Mesenchymal stem cell (in vitro differentiated cells and primary cell): Measurements from ENCODE around the gene GGACT.
A peak's percentile ranks its signal among the peaks of the same experiment; 100 is the strongest.

Experiments
- DNase-seq: peaks from one replicate; pipeline ENCODE4 v3.0.0-alpha.2; 2013
- H2AFZ ChIP-seq: one replicate; pipeline ENCODE4 v1.6.1; 2013; ENCODE audit warnings: low read depth, mild to moderate bottlenecking, control low read depth, inconsistent platforms, low read length, moderate library complexity
- H2AK5ac ChIP-seq: 2 replicates; pipeline ENCODE4 v1.6.1; 2013; ENCODE audit warnings: low read length, moderate library complexity, mild to moderate bottlenecking, inconsistent platforms; ENCODE audit not compliant: severe bottlenecking
- H2BK120ac ChIP-seq: one replicate; pipeline ENCODE4 v1.6.1; 2013; ENCODE audit warnings: low read depth, mild to moderate bottlenecking, inconsistent platforms, low read length, moderate library complexity
- H2BK12ac ChIP-seq, 2 experiments: one replicate each; pipeline ENCODE4 v1.6.1; 2013; ENCODE audit warnings: inconsistent platforms in 2 of 2, low read length in 2 of 2, mild to moderate bottlenecking in 2 of 2, moderate library complexity in 2 of 2, control low read depth in 1 of 2
- H2BK15ac ChIP-seq: one replicate; pipeline ENCODE4 v1.6.1; 2013; ENCODE audit warnings: mild to moderate bottlenecking, low read depth, inconsistent platforms; ENCODE audit not compliant: poor library complexity, severe bottlenecking
- H2BK5ac ChIP-seq: 2 replicates; pipeline ENCODE4 v1.6.1; 2013; ENCODE audit warnings: low read depth, mild to moderate bottlenecking, low read length, control low read depth, inconsistent platforms; ENCODE audit not compliant: poor library complexity, severe bottlenecking
- H3K14ac ChIP-seq, 2 experiments: one replicate each; pipeline ENCODE4 v1.6.1; 2013; ENCODE audit warnings: inconsistent platforms in 2 of 2, low read length in 2 of 2, control low read depth in 1 of 2, mild to moderate bottlenecking in 1 of 2, moderate library complexity in 1 of 2
- H3K18ac ChIP-seq, 2 experiments: one replicate each; pipeline ENCODE4 v1.6.1; 2013; ENCODE audit warnings: inconsistent platforms in 2 of 2, low read length in 2 of 2, control low read depth in 1 of 2, low read depth in 1 of 2, mild to moderate bottlenecking in 1 of 2
- H3K23ac ChIP-seq, 2 experiments: one replicate each; pipeline ENCODE4 v1.6.1; 2013; ENCODE audit warnings: inconsistent platforms in 2 of 2, low read length in 2 of 2, mild to moderate bottlenecking in 2 of 2, moderate library complexity in 2 of 2, control low read depth in 1 of 2
- H3K27ac ChIP-seq: 2 replicates; pipeline ENCODE4 v1.5.1; 2013; ENCODE audit warnings: mild to moderate bottlenecking, moderate library complexity, low read length, control low read depth, inconsistent platforms; ENCODE audit not compliant: poor library complexity, severe bottlenecking
- H3K27me3 ChIP-seq, 2 experiments: 2 replicates each; pipeline versions ENCODE4 v1.6.1 to v1.7.0; 2013; ENCODE audit warnings: low read length in 2 of 2, mild to moderate bottlenecking in 2 of 2, moderate library complexity in 2 of 2, control low read depth in 1 of 2, inconsistent platforms in 1 of 2; ENCODE audit not compliant: control insufficient read depth in 1 of 2, insufficient read depth in 1 of 2
- H3K36me3 ChIP-seq, 2 experiments: 2 replicates each; pipeline versions ENCODE4 v1.6.1 to v1.7.0; 2013; ENCODE audit warnings: low read length in 2 of 2, control low read depth in 1 of 2, inconsistent platforms in 1 of 2, low read depth in 1 of 2, mild to moderate bottlenecking in 1 of 2; ENCODE audit not compliant: insufficient read depth in 2 of 2, control insufficient read depth in 1 of 2
- H3K4ac ChIP-seq, 2 experiments: one replicate each; pipeline ENCODE4 v1.6.1; 2013; ENCODE audit warnings: inconsistent platforms in 2 of 2, low read length in 2 of 2, mild to moderate bottlenecking in 2 of 2, moderate library complexity in 2 of 2, control low read depth in 1 of 2, low read depth in 1 of 2
- H3K4me1 ChIP-seq: 2 replicates; pipeline ENCODE4 v1.6.1; 2013; ENCODE audit warnings: low read depth, low read length, control low read depth; ENCODE audit not compliant: control insufficient read depth, insufficient read depth
- H3K4me2 ChIP-seq: 2 replicates; pipeline ENCODE4 v1.6.1; 2013; ENCODE audit warnings: low read length, mild to moderate bottlenecking, inconsistent platforms; ENCODE audit not compliant: poor library complexity, severe bottlenecking
- H3K4me3 ChIP-seq, 2 experiments: 2 replicates each; pipeline versions ENCODE4 v1.5.1 to v1.7.0; 2013; ENCODE audit warnings: low read length in 2 of 2, mild to moderate bottlenecking in 2 of 2, control low read depth in 1 of 2, low read depth in 1 of 2; ENCODE audit not compliant: insufficient read depth in 1 of 2
- H3K79me1 ChIP-seq: replicated peaks from 2 replicates; pipeline ENCODE4 v1.6.1; 2013; ENCODE audit warnings: mild to moderate bottlenecking, control low read depth, low read length, inconsistent platforms; ENCODE audit not compliant: poor library complexity, severe bottlenecking
- H3K9ac ChIP-seq: 2 replicates; pipeline ENCODE4 v1.7.0; 2013; ENCODE audit warnings: mild to moderate bottlenecking, low read length, moderate library complexity
- H3K9me3 ChIP-seq: 2 replicates; pipeline ENCODE4 v1.7.0; 2013; ENCODE audit warnings: mild to moderate bottlenecking, low read length; ENCODE audit not compliant: control insufficient read depth
- H4K8ac ChIP-seq: one replicate; pipeline ENCODE4 v1.6.1; 2013; ENCODE audit warnings: inconsistent platforms, mild to moderate bottlenecking, low read length, moderate library complexity
- H4K91ac ChIP-seq: one replicate; pipeline ENCODE4 v1.6.1; 2013; ENCODE audit warnings: mild to moderate bottlenecking, low read length, inconsistent platforms
- WGBS: methylation state at CpG from one replicate; pipeline ENCODE4 v1.1.7; 2013; ENCODE audit warnings: mixed read lengths; 5-methylcytosine and 5-hydroxymethylcytosine counted together

GGACT gene

DNA sequence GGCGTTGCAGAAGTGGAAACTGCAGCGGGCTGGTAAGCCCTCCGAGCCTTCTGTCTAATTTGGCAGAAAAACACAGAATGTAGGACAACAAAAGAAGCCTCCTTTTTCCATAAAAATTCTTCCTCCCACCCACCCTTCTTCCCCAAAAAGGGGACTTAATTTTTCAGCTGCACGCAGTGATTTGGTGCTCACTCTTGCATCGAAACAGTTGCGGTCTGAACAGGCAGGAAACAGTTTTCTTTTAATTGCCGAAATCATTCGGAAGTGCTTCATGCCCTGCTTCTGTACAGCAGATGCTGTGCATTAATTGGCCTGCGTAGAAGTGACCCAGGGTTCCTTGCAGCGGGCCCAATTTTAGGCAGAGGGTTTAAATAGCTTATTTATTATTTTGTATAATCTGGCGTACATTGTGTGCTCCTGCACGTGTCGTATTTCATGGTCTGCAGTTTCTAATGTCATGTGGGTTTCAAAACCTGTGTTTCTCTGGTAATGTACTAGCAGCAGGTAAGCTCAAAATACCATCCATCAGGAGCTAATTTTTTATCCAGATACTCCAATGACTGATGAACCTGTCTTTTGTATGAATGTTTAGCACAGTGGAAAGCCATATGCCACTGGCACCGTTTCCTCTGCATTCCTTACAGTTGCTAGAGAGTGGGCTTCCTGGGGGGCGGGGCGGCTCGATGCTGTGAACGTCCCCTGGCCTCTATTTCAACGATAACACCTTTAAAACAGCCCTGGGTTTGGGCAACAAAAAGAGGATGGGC lies 66.6 kb downstream of the GGACT start:
- Histone ChIP-seq H2BK120ac (no peak overlapping the region), H3K36me3 (peaks cover 6 to 23% of the 10 kb centered on the region in 2 experiments), H3K23ac (no peak overlapping the region), H3K18ac (no peak overlapping the region), H4K8ac (no peak overlapping the region), H3K4me3 (no peak overlapping the region), H3K9ac (no peak overlapping the region), H3K27ac (no peak overlapping the region), H4K91ac (no peak overlapping the region), H2AFZ (no peak overlapping the region), H3K4me1 (peaks cover 10% of the 10 kb centered on the region), H2AK5ac (no peak overlapping the region), H3K9me3 (no peaks in the 10 kb centered on the region), H3K4me2 (no peak overlapping the region), H3K4ac (no peak overlapping the region), H2BK12ac (no peak overlapping the region), H3K14ac (no peak overlapping the region), H2BK5ac (no peak overlapping the region), H3K27me3 (no peaks in the 10 kb centered on the region), H3K79me1 (peaks cover 28% of the 10 kb centered on the region), H2BK15ac (no peak overlapping the region)
- 90% methylated on average over 16 of the region's 19 CpGs for WGBS
- DNase-seq, result no peak

- peak overlapping the region; percentile 55 for H3K4me2 ChIP-seq
- H3K4me1 ChIP-seq, result peaks cover 11% of the 10 kb centered on the region
- H2BK12ac ChIP-seq, result no peak overlapping the region
- 58% methylated on average over 27 of the region's 27 CpGs for WGBS
- no peak overlapping the region for H3K23ac ChIP-seq
- peaks cover 26% of the 10 kb centered on the region for H3K79me1 ChIP-seq
- no peak overlapping the region for H3K18ac ChIP-seq
- H2BK5ac ChIP-seq, result no peak overlapping the region
- no peaks in the 10 kb centered on the region for H3K27me3 ChIP-seq
- H4K91ac ChIP-seq, result no peak overlapping the region
- H2BK120ac ChIP-seq, result no peak overlapping the region
- no peak overlapping the region for H3K9ac ChIP-seq
- H3K4me3 ChIP-seq, result no peak overlapping the region
- H4K8ac ChIP-seq, result no peak overlapping the region
- no peak overlapping the region for H3K14ac ChIP-seq
- no peak overlapping the region for H3K4ac ChIP-seq
- H2AK5ac ChIP-seq, result no peak overlapping the region
- DNase-seq, result no peak
- no peak overlapping the region for H2BK15ac ChIP-seq
- H3K27ac ChIP-seq, result no peak overlapping the region
- peaks cover under 1 to 15% of the 10 kb centered on the region in 2 experiments for H3K36me3 ChIP-seq
- no peak overlapping the region for H2AFZ ChIP-seq
- H3K9me3 ChIP-seq, result no peaks in the 10 kb centered on the region
These were observed 67.4 kb downstream of the GGACT start for GRCh38 chr13:100520936-100521850.

DNA sequence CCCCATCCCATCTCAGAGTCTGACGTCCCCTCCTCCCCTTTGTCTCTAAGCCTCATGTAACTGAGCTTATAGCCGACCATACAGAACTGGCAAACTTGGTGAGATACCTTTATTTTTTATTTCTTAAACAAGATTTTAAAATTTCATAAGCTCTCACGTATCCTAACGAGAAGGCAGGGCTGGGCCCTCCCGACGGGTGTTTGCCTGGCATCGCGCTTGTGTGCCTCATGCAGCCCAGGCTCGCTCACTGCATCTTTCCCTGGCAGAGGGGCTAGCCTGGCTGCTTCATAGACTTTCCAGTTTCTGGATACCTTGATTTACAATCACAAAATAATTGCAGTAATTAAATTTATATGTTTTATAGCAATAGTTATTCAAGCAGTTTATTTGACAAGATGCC lies 69.0 kb downstream of the GGACT start:
- Histone ChIP-seq H2BK120ac (no peak overlapping the region), H3K18ac (no peak overlapping the region), H2BK12ac (no peak overlapping the region), H3K4me2 (no peak overlapping the region), H2BK15ac (no peak overlapping the region), H3K4ac (no peak overlapping the region), H3K23ac (no peak overlapping the region), H3K27me3 (no peaks in the 10 kb centered on the region), H3K36me3 (peaks cover 9 to 10% of the 10 kb centered on the region in 2 experiments), H3K9ac (no peak overlapping the region), H3K4me3 (no peak overlapping the region), H3K27ac (no peak overlapping the region), H2AK5ac (no peak overlapping the region), H2BK5ac (no peak overlapping the region), H2AFZ (no peak overlapping the region), H3K14ac (no peak overlapping the region), H4K8ac (no peak overlapping the region), H3K4me1 (peaks cover 6% of the 10 kb centered on the region), H4K91ac (no peak overlapping the region), H3K79me1 (peaks cover 22% of the 10 kb centered on the region), H3K9me3 (no peaks in the 10 kb centered on the region)
- no peak for DNase-seq
- WGBS, result 97% methylated on average over 9 of the region's 9 CpGs

DNA sequence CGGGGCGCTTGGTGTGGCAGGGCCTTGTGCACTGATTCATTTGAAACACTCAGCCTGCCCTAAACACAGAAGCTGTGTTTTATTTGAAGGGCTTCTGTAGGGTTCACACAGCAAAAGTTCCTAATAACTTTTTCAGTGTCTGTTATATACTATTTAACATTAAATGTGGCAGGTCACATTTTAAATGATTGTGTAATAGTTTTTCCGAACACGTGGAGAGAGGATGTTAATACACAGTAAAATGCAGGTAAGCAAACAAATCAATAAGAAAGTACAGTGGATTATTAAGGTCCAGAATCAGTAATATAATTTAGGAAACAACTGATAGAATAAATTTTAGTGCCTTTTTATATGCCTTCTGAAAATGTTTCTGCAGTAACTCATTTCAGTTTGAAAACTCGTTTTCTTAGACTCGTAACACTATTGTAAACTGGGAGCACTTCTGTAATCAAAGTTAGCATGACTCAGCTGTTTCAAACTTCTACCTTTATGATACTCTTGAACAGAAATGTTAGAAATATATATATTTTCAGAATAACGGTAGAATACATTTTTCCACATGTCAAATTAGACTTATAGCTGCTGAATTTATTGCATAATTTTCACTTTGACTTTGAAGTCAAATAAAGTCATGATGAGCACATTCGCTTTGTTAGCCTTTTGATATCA lies 70.1 kb downstream of the GGACT start:
- Histone ChIP-seq H2BK12ac (no peak overlapping the region), H3K23ac (no peak overlapping the region), H3K4ac (no peak overlapping the region), H3K27ac (no peak overlapping the region), H3K4me3 (no peak overlapping the region), H2BK5ac (no peak overlapping the region), H4K8ac (no peak overlapping the region), H3K9me3 (no peaks in the 10 kb centered on the region), H3K27me3 (no peaks in the 10 kb centered on the region), H2BK120ac (no peak overlapping the region), H3K4me2 (no peak overlapping the region), H3K4me1 (peaks cover 7% of the 10 kb centered on the region), H3K9ac (no peak overlapping the region), H2BK15ac (no peak overlapping the region), H3K79me1 (peaks cover 21% of the 10 kb centered on the region), H3K14ac (no peak overlapping the region), H3K18ac (no peak overlapping the region), H4K91ac (no peak overlapping the region), H2AFZ (no peak overlapping the region), H3K36me3 (peaks cover 4 to 10% of the 10 kb centered on the region in 2 experiments), H2AK5ac (no peak overlapping the region)
- no peak for DNase-seq
- 85% methylated on average over 4 of the region's 8 CpGs for WGBS
